ENCODE data around the gene ALKBH3. TPM values are rescaled to one million over a fixed set of nuclear protein-coding genes. Genes with fewer than 3 reads are reported as not detected.

Gene ALKBH3
- total and polyA plus RNA-seq, 2 donors (not counting 3 experiments of a cell fraction or from before 2014, with no cell fraction given), result 28.0 to 34.7 TPM

- Histone ChIP-seq H3K79me2 (ENCODE audit: control insufficient read depth, insufficient read depth, low read length) (no peaks in the 10 kb centered on the region), H3K9ac (replicated peaks; ENCODE audit: extremely low read depth, insufficient read depth, low read length) (no peak overlapping the region), H3K9me1 (replicated peaks; ENCODE audit: control insufficient read depth, extremely low read depth, insufficient read depth, low read length) (no peaks in the 10 kb centered on the region), H3K9me3 (replicated peaks; ENCODE audit: control insufficient read depth, insufficient read depth, low read length) (no peaks in the 10 kb centered on the region), H3K4me1 (ENCODE audit: control insufficient read depth, extremely low read depth, insufficient read depth, low read length) (peaks cover 15% of the 10 kb centered on the region), H2AFZ (ENCODE audit: low read depth, low read length) (no peak overlapping the region), H3K36me3 (ENCODE audit: control insufficient read depth in 2 of 2, extremely low read depth in 1 of 2, insufficient read depth in 2 of 2, low read length in 2 of 2) (peaks cover 3 to 4% of the 10 kb centered on the region in 2 experiments), H3K27me3 (ENCODE audit: control insufficient read depth in 2 of 2, insufficient read depth in 2 of 2, low read length in 2 of 2) (no peaks in the 10 kb centered on the region), H3K4me3 (replicated peaks in 1 of 3; ENCODE audit: insufficient read depth in 1 of 3, low read depth in 1 of 3, low read length in 3 of 3) (no peak overlapping the region), H3K4me2 (ENCODE audit: insufficient read depth, low read length) (no peak overlapping the region), H4K20me1 (replicated peaks; ENCODE audit: control insufficient read depth, extremely low read depth, insufficient read depth, low read length) (no peaks in the 10 kb centered on the region), H3K27ac (ENCODE audit: insufficient read depth, low read depth, low read length) (no peak overlapping the region)
- ChIA-PET CTCF (interaction anchor here (6.7 kb wide), 1 partner anchor 16 kb away, joined by 55 read pairs; no protein-coding TSS in a partner anchor), POLR2A (no interaction called here)
- dilution Hi-C loops (cut with MboI; ENCODE audit: extremely low pct_ligation_motif_present, low sequenced_read_pairs), result no loop called here
- DNase-seq (ENCODE audit: low read depth, low spot score) (no peak), FAIRE-seq (no peak)
- no TSS peak for BruUV-seq (replicated peaks)
- intact Hi-C loops (cut with micrococcal nuclease), result no loop called here
- no peak for TF ChIP-seq MYC (IDR thresholded peaks at IDR 0.05; ENCODE audit: low read depth, low read length)
- no peak for TF ChIP-seq CTCF (IDR thresholded peaks at IDR 0.05; ENCODE audit: extremely low read depth in 1 of 2, insufficient read depth in 1 of 2, low read depth in 1 of 2, low read length in 2 of 2)
- no peak for TF ChIP-seq GATA2 (IDR thresholded peaks at IDR 0.05; ENCODE audit: insufficient read depth, insufficient read length, low read depth, low read length)
- no peak for TF ChIP-seq EZH2 (IDR thresholded peaks at IDR 0.05; ENCODE audit: borderline replicate concordance, low read depth, low read length, severe bottlenecking)
- TF ChIP-seq MAX (IDR thresholded peaks at IDR 0.05; ENCODE audit: insufficient read depth, insufficient read length), result no peak
- TF ChIP-seq FOS (IDR thresholded peaks at IDR 0.05; ENCODE audit: borderline replicate concordance, insufficient read depth, low read length), result no peak
- TF ChIP-seq POLR2AphosphoS5 (IDR thresholded peaks at IDR 0.05; ENCODE audit: insufficient read depth, low read depth, low read length), result no peak
- no peak for TF ChIP-seq JUN (IDR thresholded peaks at IDR 0.05; ENCODE audit: borderline replicate concordance, insufficient read depth, insufficient read length, low read depth)
- no peak for TF ChIP-seq POLR2A (IDR thresholded peaks at IDR 0.05; ENCODE audit: low read depth, low read length)
These were observed 46.3 kb upstream of the ALKBH3 start for GRCh38 chr11:43834286-43834685.

All from endothelial cell of umbilical vein (primary cell).